ENCODE measurements around the gene GID8. TPM values are rescaled to one million over a fixed set of nuclear protein-coding genes. Genes with fewer than 3 reads are reported as not detected.

The GID8 gene
- polyA plus RNA-seq, 1 donor from 2014 or later: 54.8 TPM

GRCh38 chr20:62986257-62986800, 48.4 kb downstream of the GID8 start:
- Histone ChIP-seq H3K27me3 (ENCODE audit: insufficient read depth, low read depth, low read length) (no peaks in the 10 kb centered on the region), H3K4me2 (ENCODE audit: low read length) (no peak overlapping the region), H3K27ac (ENCODE audit: low read length) (no peak overlapping the region), H4K20me1 (ENCODE audit: insufficient read depth) (no peaks in the 10 kb centered on the region), H2AFZ (ENCODE audit: low read depth, low read length) (no peak overlapping the region), H3K79me2 (replicated peaks; ENCODE audit: insufficient read depth, low read length) (no peaks in the 10 kb centered on the region), H3K4me3 (ENCODE audit: low read length) (no peak overlapping the region), H3K36me3 (ENCODE audit: insufficient read depth, low read length) (no peaks in the 10 kb centered on the region), H3K9me2 (ENCODE audit: insufficient read depth, low read length) (no peaks in the 10 kb centered on the region), H3K9me3 (ENCODE audit: low read length) (no peaks in the 10 kb centered on the region), H3F3A (ENCODE audit: insufficient read depth, low read length, poor library complexity, severe bottlenecking) (no peaks in the 10 kb centered on the region), H3K9ac (ENCODE audit: low read length) (no peak overlapping the region)
- TF ChIP-seq SMC3 (conservative IDR thresholded peaks at IDR 0.05; ENCODE audit: poor library complexity) (no peak), EZH2 (IDR thresholded peaks at IDR 0.05; ENCODE audit: borderline replicate concordance, insufficient read depth, low read length, poor library complexity, severe bottlenecking) (no peak), EP300 (conservative IDR thresholded peaks at IDR 0.05; ENCODE audit: poor library complexity, severe bottlenecking) (no peak)

GRCh38 chr20:62987114-62987513, 49.2 kb downstream of the GID8 start:
- no peaks in the 10 kb centered on the region for H3K9me3 ChIP-seq (ENCODE audit: low read length)
- H3K4me2 ChIP-seq (ENCODE audit: low read length): no peak overlapping the region

More at GRCh38 chr20:62987114-62987513, 49.2 kb downstream of the GID8 start:
- H2AFZ ChIP-seq (ENCODE audit: low read depth, low read length): no peak overlapping the region
- no peaks in the 10 kb centered on the region for H3K27me3 ChIP-seq (ENCODE audit: insufficient read depth, low read depth, low read length)
- H3K4me3 ChIP-seq (ENCODE audit: low read length): no peak overlapping the region
- H3K36me3 ChIP-seq (ENCODE audit: insufficient read depth, low read length): no peaks in the 10 kb centered on the region
- TF ChIP-seq EZH2 (IDR thresholded peaks at IDR 0.05; ENCODE audit: borderline replicate concordance, insufficient read depth, low read length, poor library complexity, severe bottlenecking) (no peak), EP300 (conservative IDR thresholded peaks at IDR 0.05; ENCODE audit: poor library complexity, severe bottlenecking) (no peak), CTCF (IDR thresholded peaks at IDR 0.05; ENCODE audit: poor library complexity, severe bottlenecking) (no peak), MXI1 (conservative IDR thresholded peaks at IDR 0.05; ENCODE audit: poor library complexity, severe bottlenecking) (no peak), RAD21 (conservative IDR thresholded peaks at IDR 0.05) (no peak), REST (IDR thresholded peaks at IDR 0.05; ENCODE audit: borderline replicate concordance) (no peak), SMC3 (conservative IDR thresholded peaks at IDR 0.05; ENCODE audit: poor library complexity) (no peak), POLR2AphosphoS5 (IDR thresholded peaks at IDR 0.05) (no peak), TAF1 (IDR thresholded peaks at IDR 0.05; ENCODE audit: low read depth) (no peak)
- no peaks in the 10 kb centered on the region for H4K20me1 ChIP-seq (ENCODE audit: insufficient read depth)
- H3F3A ChIP-seq (ENCODE audit: insufficient read depth, low read length, poor library complexity, severe bottlenecking): no peaks in the 10 kb centered on the region
- H3K79me2 ChIP-seq (replicated peaks; ENCODE audit: insufficient read depth, low read length): no peaks in the 10 kb centered on the region
- H3K9me2 ChIP-seq (ENCODE audit: insufficient read depth, low read length): no peaks in the 10 kb centered on the region
- H3K27ac ChIP-seq (ENCODE audit: low read length): no peak overlapping the region
- H3K9ac ChIP-seq (ENCODE audit: low read length): no peak overlapping the region
